ENCODE data around the gene EFCAB13. TPM values are rescaled to one million over a fixed set of nuclear protein-coding genes. Genes with fewer than 3 reads are reported as not detected.
A peak's percentile ranks its signal among the peaks of the same experiment; 100 is the strongest.

EFCAB13 gene
- total RNA-seq, 4 donors from 2014 or later, result 1.4 to 2.5 (median 1.8) TPM

- ATAC-seq (no peak), DNase-seq (no peak)
- TF ChIP-seq CTCF (IDR thresholded peaks at IDR 0.05 in 4 of 5, conservative IDR thresholded peaks at IDR 0.05 in 1 of 5), result no peak
- no peak for TF ChIP-seq POLR2A (IDR thresholded peaks at IDR 0.05)
- no peaks in the 10 kb centered on the region for H3K9me3 ChIP-seq
- peaks cover 43 to 50% of the 10 kb centered on the region in 2 donors for H3K4me1 ChIP-seq
- H3K27me3 ChIP-seq, result no peaks in the 10 kb centered on the region
- no peaks in the 10 kb centered on the region for H3K36me3 ChIP-seq
- intact Hi-C loops (cut with DNase I; ENCODE audit: low total_unique reads), result no loop called here
- peak overlapping the region; percentile 71 to 82 (median 76) for H3K27ac ChIP-seq
- in situ Hi-C loops (cut with MboI; ENCODE audit: low sequenced_read_pairs in 4 of 4), result no loop called here
- no peak overlapping the region for H3K4me3 ChIP-seq
These were observed 43.5 kb upstream of the EFCAB13 start for GRCh38 chr17:47280072-47280811.

- in situ Hi-C loops (cut with MboI; ENCODE audit: low sequenced_read_pairs in 4 of 4) (no loop called here), intact Hi-C loops (cut with DNase I; ENCODE audit: low total_unique reads) (no loop called here)
- Histone ChIP-seq H3K27me3 (no peaks in the 10 kb centered on the region), H3K4me3 (no peak overlapping the region), H3K27ac (peak overlapping the region in 2 of 4 donors; percentile 29 to 77), H3K9me3 (no peaks in the 10 kb centered on the region), H3K4me1 (peaks cover 33 to 40% of the 10 kb centered on the region in 2 donors), H3K36me3 (no peaks in the 10 kb centered on the region)
- TF ChIP-seq POLR2A (IDR thresholded peaks at IDR 0.05), result no peak
- no peak for TF ChIP-seq CTCF (IDR thresholded peaks at IDR 0.05 in 4 of 5, conservative IDR thresholded peaks at IDR 0.05 in 1 of 5)
- DNase-seq (no peak), ATAC-seq (no peak)
These were observed 42.5 kb upstream of the EFCAB13 start for GRCh38 chr17:47281216-47281615.

GRCh38 chr17:47285003-47285402 lies 38.8 kb upstream of the EFCAB13 start:
- TF ChIP-seq POLR2A (IDR thresholded peaks at IDR 0.05) (no peak), CTCF (IDR thresholded peaks at IDR 0.05 in 4 of 5, conservative IDR thresholded peaks at IDR 0.05 in 1 of 5) (no peak)
- Histone ChIP-seq H3K27ac (no peak overlapping the region), H3K9me3 (no peaks in the 10 kb centered on the region), H3K36me3 (no peaks in the 10 kb centered on the region), H3K27me3 (no peaks in the 10 kb centered on the region), H3K4me1 (peaks cover 0 to 3% of the 10 kb centered on the region in 2 donors), H3K4me3 (no peak overlapping the region)
- no peak for ATAC-seq
- in situ Hi-C loops (cut with MboI; ENCODE audit: low sequenced_read_pairs in 4 of 4) (no loop called here), intact Hi-C loops (cut with DNase I; ENCODE audit: low total_unique reads) (no loop called here)
- DNase-seq, result no peak

GRCh38 chr17:47286198-47286914 lies 37.4 kb upstream of the EFCAB13 start:
- Histone ChIP-seq H3K27ac (no peak overlapping the region), H3K27me3 (no peaks in the 10 kb centered on the region), H3K4me1 (no peaks in the 10 kb centered on the region), H3K4me3 (no peak overlapping the region), H3K9me3 (no peaks in the 10 kb centered on the region), H3K36me3 (no peaks in the 10 kb centered on the region)
- no peak for ATAC-seq
- TF ChIP-seq POLR2A (IDR thresholded peaks at IDR 0.05) (no peak), CTCF (IDR thresholded peaks at IDR 0.05 in 4 of 5, conservative IDR thresholded peaks at IDR 0.05 in 1 of 5) (no peak)
- in situ Hi-C loops (cut with MboI; ENCODE audit: low sequenced_read_pairs in 4 of 4) (no loop called here), intact Hi-C loops (cut with DNase I; ENCODE audit: low total_unique reads) (no loop called here)
- no peak for DNase-seq

All from gastrocnemius medialis (tissue), 4 donors.